ENCODE data around the gene TRMT11. TPM values are rescaled to one million over a fixed set of nuclear protein-coding genes. Genes with fewer than 3 reads are reported as not detected.

The TRMT11 gene
- total and polyA plus RNA-seq, 2 of the 8 experiments (the other 6 are each of a cell fraction or from before 2014, with no cell fraction given): 19.7 to 32.4 TPM

GRCh38 chr6:125989631-125990030, 3.3 kb downstream of the TRMT11 start:
- Histone ChIP-seq H3K79me2 (ENCODE audit: control insufficient read depth in 1 of 2, insufficient read depth in 2 of 2, low read length in 2 of 2) (peaks cover 6 to 88% of the 10 kb centered on the region in 2 experiments), H4K91ac (replicated peaks; ENCODE audit: insufficient read length, low read length) (no peak overlapping the region), H3K56ac (replicated peaks; ENCODE audit: insufficient read length, low read depth, low read length) (no peak overlapping the region), H3K27me3 (replicated peaks in 1 of 4; ENCODE audit: control insufficient read depth in 3 of 4, extremely low read depth in 1 of 4, insufficient read depth in 3 of 4, low read length in 3 of 4) (no peaks in the 10 kb centered on the region), H3K23me2 (ENCODE audit: low read depth, low read length) (peaks cover 11% of the 10 kb centered on the region), H2BK20ac (ENCODE audit: low read length) (no peak overlapping the region), H2AFZ (ENCODE audit: low read length) (no peak overlapping the region), H4K20me1 (replicated peaks in 1 of 2; ENCODE audit: control insufficient read depth in 1 of 2, insufficient read depth in 2 of 2, low read length in 2 of 2) (no peaks in the 10 kb centered on the region), H3K14ac (ENCODE audit: insufficient read length) (no peak overlapping the region), H3K27ac (ENCODE audit: low read depth, low read length) (0 out of 2 replicates have a peak overlapping the region, but pooled peaks have one; percentile 34), H3K18ac (ENCODE audit: extremely low read depth, low read length) (no peak overlapping the region), H2BK15ac (ENCODE audit: low read length) (no peak overlapping the region), H3K79me1 (ENCODE audit: low read depth, low read length) (no peaks in the 10 kb centered on the region; the same call in 1 of the 2 replicates), H2BK120ac (replicated peaks; ENCODE audit: low read depth, low read length) (no peak overlapping the region), H3K36me3 (ENCODE audit: control insufficient read depth in 2 of 4, insufficient read depth in 4 of 4, low read length in 3 of 4) (peaks cover 0 to 3% (median 0%) of the 10 kb centered on the region in 4 experiments; a peak in 1 of 8 replicates), H3K9ac (replicated peaks in 1 of 4; ENCODE audit: extremely low read depth in 1 of 4, low read depth in 3 of 4, low read length in 3 of 4) (no peak overlapping the region), H4K8ac (ENCODE audit: extremely low read depth, insufficient read depth, low read length) (no peak overlapping the region), H3K4me2 (ENCODE audit: insufficient read depth in 1 of 2, low read depth in 2 of 2, low read length in 2 of 2) (peak overlapping the region; percentile 41 to 90; a peak in 2 of 4 replicates), H2BK5ac (ENCODE audit: low read depth, low read length) (no peak overlapping the region), H3K23ac (ENCODE audit: insufficient read length) (no peak overlapping the region), H2BK12ac (ENCODE audit: low read depth, low read length) (no peak overlapping the region), H3K4ac (replicated peaks; ENCODE audit: insufficient read length, low read depth, low read length) (no peak overlapping the region), H3K4me3 (ENCODE audit: extremely low read depth in 1 of 4, insufficient read depth in 2 of 4, low read depth in 3 of 4, low read length in 4 of 4) (peak overlapping the region in 1 of 4 experiments; percentile 26; a peak in 1 of 8 replicates), H4K5ac (ENCODE audit: insufficient read length, low read depth, low read length) (no peak overlapping the region), H2AK5ac (ENCODE audit: low read depth, low read length) (no peak overlapping the region), H3K4me1 (replicated peaks in 1 of 4; ENCODE audit: control insufficient read depth in 3 of 4, insufficient read depth in 4 of 4, low read length in 3 of 4) (peaks cover 0 to 10% (median 3%) of the 10 kb centered on the region in 4 experiments; a peak in 4 of 7 replicates), H3K9me3 (ENCODE audit: insufficient read depth in 2 of 2, low read depth in 1 of 2, low read length in 1 of 2) (no peaks in the 10 kb centered on the region)
- CTCF ChIA-PET (ENCODE audit: partially characterized antibody): interaction anchor here (2.6 kb wide), 1 partner anchor 15 kb away, joined by 11 read pairs; no protein-coding TSS in a partner anchor
- POLR2A ChIA-PET (ENCODE audit: partially characterized antibody): interaction anchor here (0.6 kb wide), 1 partner anchor 82 kb away, joined by 3 read pairs; no protein-coding TSS in a partner anchor
- WGBS, 2 experiments (ENCODE audit: extremely low coverage in 1 of 2, insufficient coverage in 1 of 2, insufficient read length in 1 of 2, insufficient replicate concordance in 2 of 2, low coverage in 1 of 2, low lambda C conversion rate in 2 of 2, missing lambda C conversion rate in 1 of 2): 70% methylated on average over 3 of the region's 3 CpGs; no CpG with 5 or more reads in 1 of the 2 experiments
- TF ChIP-seq BACH1 (IDR thresholded peaks at IDR 0.05; ENCODE audit: low read length): no peak
- TF ChIP-seq KDM5A (IDR thresholded peaks at IDR 0.05; ENCODE audit: low read length): no peak
- no peak for TF ChIP-seq EP300 (IDR thresholded peaks at IDR 0.05; ENCODE audit: borderline replicate concordance in 1 of 2, low read depth in 2 of 2, low read length in 2 of 2)
- no peak for TF ChIP-seq SIRT6 (IDR thresholded peaks at IDR 0.05; ENCODE audit: low read length)
- no peak for FAIRE-seq
- no peak for DNase-seq (ENCODE audit: low read depth in 1 of 2, low spot score in 2 of 2)
